HFFc6 (cell line): ENCODE data around the gene HHAT. TPM values are rescaled to one million over a fixed set of nuclear protein-coding genes. Genes with fewer than 3 reads are reported as not detected.
A peak's percentile ranks its signal among the peaks of the same experiment; 100 is the strongest.

Experiments used
- DNase-seq: peaks from one replicate; pipeline ENCODE4 v3.0.0-alpha.2; 2018
- H3K27ac Mint-ChIP-seq: 2 replicates; pipeline ENCODE4 v1.8.0; 2020; ENCODE audit warnings: mild to moderate bottlenecking, mixed read lengths
- H3K27me3 Mint-ChIP-seq: 2 replicates; pipeline ENCODE4 v1.8.0; 2021; ENCODE audit warnings: mild to moderate bottlenecking, moderate library complexity, mixed read lengths; ENCODE audit not compliant: insufficient read depth
- H3K36me3 Mint-ChIP-seq: 2 replicates; pipeline ENCODE4 v1.8.0; 2021; ENCODE audit warnings: low read depth, mixed read lengths
- H3K4me1 Mint-ChIP-seq: 2 replicates; pipeline ENCODE4 v1.8.0; 2020; ENCODE audit warnings: low read depth, mixed read lengths
- H3K4me3 Mint-ChIP-seq: 2 replicates; pipeline ENCODE4 v1.8.0; 2020; ENCODE audit warnings: mild to moderate bottlenecking, moderate library complexity, mixed read lengths
- H3K9me3 Mint-ChIP-seq: 2 replicates; pipeline ENCODE4 v1.8.0; 2020; ENCODE audit warnings: mild to moderate bottlenecking, mixed read lengths
- CTCF ChIP-seq: fragments of 200-600 bp; sonication (generic); IDR thresholded peaks from 2 replicates; pipeline ENCODE4 v1.5.0; 2021; ENCODE audit warnings: antibody characterized with exemption, mild to moderate bottlenecking
- total RNA-seq, 6 experiments: library from RNA; stranded (reverse); fragmentation: NEBNext Ultra II Directional; extraction: Animal tissue kit (Norgen Biotek cat#: 25700); gene quantifications; 2 replicates in 1 of 6; 3 replicates in 5 of 6; pipeline ENCODE4 v1.2.3, GENCODE V29; 2021

Gene HHAT
- total RNA-seq, 6 experiments from 2014 or later: 2.8 to 3.9 (median 3.2) TPM

GRCh38 chr1:210584439-210585113 is 255.9 kb downstream of the HHAT start:
- Mint-ChIP-seq H3K36me3 (no peaks in the 10 kb centered on the region), H3K4me3 (no peak overlapping the region), H3K4me1 (peaks cover 14% of the 10 kb centered on the region), H3K9me3 (no peaks in the 10 kb centered on the region), H3K27ac (no peak overlapping the region), H3K27me3 (no peaks in the 10 kb centered on the region)
- peak; percentile 90 for TF ChIP-seq CTCF
- peak; percentile 77 for DNase-seq

- Mint-ChIP-seq H3K36me3 (no peaks in the 10 kb centered on the region), H3K27me3 (no peaks in the 10 kb centered on the region), H3K4me1 (peaks cover 14% of the 10 kb centered on the region), H3K9me3 (no peaks in the 10 kb centered on the region), H3K27ac (no peak overlapping the region), H3K4me3 (no peak overlapping the region)
- DNase-seq: no peak
- no peak for TF ChIP-seq CTCF
Observed at GRCh38 chr1:210586771-210587170, 258.1 kb downstream of the HHAT start.

- TF ChIP-seq CTCF: no peak
- no peak overlapping the region for H3K4me3 Mint-ChIP-seq
- H3K9me3 Mint-ChIP-seq: no peaks in the 10 kb centered on the region
- H3K27me3 Mint-ChIP-seq: no peaks in the 10 kb centered on the region
- no peak overlapping the region for H3K27ac Mint-ChIP-seq
- H3K36me3 Mint-ChIP-seq: no peaks in the 10 kb centered on the region
- no peak for DNase-seq
- peaks cover 14% of the 10 kb centered on the region for H3K4me1 Mint-ChIP-seq
Observed at GRCh38 chr1:210587566-210587965, 258.9 kb downstream of the HHAT start.

GRCh38 chr1:210588357-210588756 is 259.7 kb downstream of the HHAT start:
- Mint-ChIP-seq H3K27ac (no peak overlapping the region), H3K4me3 (no peak overlapping the region), H3K4me1 (peaks cover 14% of the 10 kb centered on the region), H3K9me3 (no peaks in the 10 kb centered on the region), H3K27me3 (no peaks in the 10 kb centered on the region), H3K36me3 (no peaks in the 10 kb centered on the region)
- DNase-seq: no peak
- no peak for TF ChIP-seq CTCF

GRCh38 chr1:210588946-210589345 is 260.2 kb downstream of the HHAT start:
- no peak overlapping the region for H3K27ac Mint-ChIP-seq
- no peak overlapping the region for H3K4me3 Mint-ChIP-seq
- no peaks in the 10 kb centered on the region for H3K27me3 Mint-ChIP-seq
- H3K4me1 Mint-ChIP-seq: peaks cover 14% of the 10 kb centered on the region
- no peak for DNase-seq
- no peak for TF ChIP-seq CTCF
- H3K9me3 Mint-ChIP-seq: no peaks in the 10 kb centered on the region
- H3K36me3 Mint-ChIP-seq: no peaks in the 10 kb centered on the region
